Trophoblast cell (in vitro differentiated cells and primary cell): ENCODE results near the gene SLC38A1.

ENCODE experiments used
- DNase-seq, 2 donors: peaks; one replicate each; pipeline ENCODE4 v3.0.0-alpha.2; 2016
- H2AFZ ChIP-seq: 2 replicates; pipeline ENCODE4 v1.6.1; 2013; ENCODE audit warnings: low read length, moderate library complexity, mild to moderate bottlenecking; ENCODE audit not compliant: insufficient read depth, poor library complexity
- H2AK5ac ChIP-seq: 2 replicates; pipeline ENCODE4 v1.6.1; 2013; ENCODE audit warnings: mild to moderate bottlenecking, low read length
- H2BK120ac ChIP-seq: 2 replicates; pipeline ENCODE4 v1.6.1; 2013; ENCODE audit warnings: low read length, mild to moderate bottlenecking, moderate library complexity; ENCODE audit not compliant: insufficient read depth, poor library complexity
- H2BK12ac ChIP-seq: 2 replicates; pipeline ENCODE4 v1.6.1; 2013; ENCODE audit warnings: mild to moderate bottlenecking, low read length, moderate library complexity
- H2BK5ac ChIP-seq: 2 replicates; pipeline ENCODE4 v1.6.1; 2013; ENCODE audit warnings: low read length, low read depth, moderate library complexity, mild to moderate bottlenecking; ENCODE audit not compliant: poor library complexity
- H3K14ac ChIP-seq: 2 replicates; pipeline ENCODE4 v1.6.1; 2013; ENCODE audit warnings: mild to moderate bottlenecking, low read length
- H3K18ac ChIP-seq: 2 replicates; pipeline ENCODE4 v1.6.1; 2013; ENCODE audit warnings: mild to moderate bottlenecking, low read length
- H3K23ac ChIP-seq: 2 replicates; pipeline ENCODE4 v1.6.1; 2013; ENCODE audit warnings: low read length
- H3K27ac ChIP-seq: 2 replicates; pipeline ENCODE4 v1.5.1; 2013; ENCODE audit warnings: low read depth, mild to moderate bottlenecking, inconsistent platforms, low read length, moderate library complexity
- H3K27me3 ChIP-seq: 2 replicates; pipeline ENCODE4 v1.6.1; 2013; ENCODE audit warnings: inconsistent platforms, mild to moderate bottlenecking, low read length, moderate library complexity; ENCODE audit not compliant: insufficient read depth
- H3K36me3 ChIP-seq, 2 experiments: 1 replicate in 1 of 2; 2 replicates in 1 of 2; pipeline ENCODE4 v1.6.1; 2013; ENCODE audit warnings: low read length in 2 of 2, mild to moderate bottlenecking in 2 of 2, moderate library complexity in 1 of 2; ENCODE audit not compliant: insufficient read depth in 2 of 2, control insufficient read depth in 1 of 2
- H3K4ac ChIP-seq: 2 replicates; pipeline ENCODE4 v1.6.1; 2013; ENCODE audit warnings: low read depth, mild to moderate bottlenecking, low read length, moderate library complexity
- H3K4me1 ChIP-seq, 2 experiments: 1 replicate in 1 of 2; 2 replicates in 1 of 2; pipeline ENCODE4 v1.6.1; 2013; ENCODE audit warnings: low read length in 2 of 2, mild to moderate bottlenecking in 2 of 2, moderate library complexity in 1 of 2; ENCODE audit not compliant: insufficient read depth in 2 of 2, control insufficient read depth in 1 of 2
- H3K4me2 ChIP-seq: 2 replicates; pipeline ENCODE4 v1.6.1; 2013; ENCODE audit warnings: inconsistent platforms, mild to moderate bottlenecking, low read length, moderate library complexity
- H3K4me3 ChIP-seq: 2 replicates; pipeline ENCODE4 v1.5.1; 2013; ENCODE audit warnings: mild to moderate bottlenecking, low read depth, low read length, inconsistent platforms
- H3K79me1 ChIP-seq: one replicate; pipeline ENCODE4 v1.6.1; 2013; ENCODE audit warnings: low read length
- H3K79me2 ChIP-seq: 2 replicates; pipeline ENCODE4 v1.6.1; 2013; ENCODE audit warnings: low read length, mild to moderate bottlenecking; ENCODE audit not compliant: control insufficient read depth, insufficient read depth, poor library complexity
- H3K9ac ChIP-seq: 2 replicates; pipeline ENCODE4 v1.6.1; 2013; ENCODE audit warnings: mild to moderate bottlenecking, low read length
- H3K9me3 ChIP-seq: 2 replicates; pipeline ENCODE4 v1.6.1; 2013; ENCODE audit warnings: low read depth, mild to moderate bottlenecking, control low read depth, inconsistent platforms, low read length; ENCODE audit not compliant: insufficient read depth
- H4K12ac ChIP-seq: 2 replicates; pipeline ENCODE4 v1.6.1; 2013; ENCODE audit warnings: low read depth, mild to moderate bottlenecking, low read length, moderate library complexity
- H4K8ac ChIP-seq: 2 replicates; pipeline ENCODE4 v1.6.1; 2013; ENCODE audit warnings: low read depth, mild to moderate bottlenecking, low read length, moderate library complexity
- H4K91ac ChIP-seq: one replicate; pipeline ENCODE4 v1.6.1; 2013; ENCODE audit warnings: low read depth, mild to moderate bottlenecking, low read length, moderate library complexity
- WGBS: extraction: QIAGEN DNeasy Blood & Tissue Kit; methylation state at CpG from one replicate; pipeline ENCODE4 v1.1.7; 2013; ENCODE audit warnings: missing lambda C conversion rate; ENCODE audit not compliant: insufficient read length, insufficient coverage; ENCODE audit errors: extremely low coverage; 5-methylcytosine and 5-hydroxymethylcytosine counted together

SLC38A1 gene

GRCh38 chr12:46179693-46180452 is 89.0 kb downstream of the SLC38A1 start:
- Histone ChIP-seq H3K27ac (no peak overlapping the region), H3K27me3 (no peaks in the 10 kb centered on the region), H3K4ac (no peak overlapping the region), H2BK120ac (no peak overlapping the region), H3K79me2 (no peaks in the 10 kb centered on the region), H3K18ac (no peak overlapping the region), H3K4me1 (peaks cover 0 to 3% of the 10 kb centered on the region in 2 experiments), H3K23ac (no peak overlapping the region), H3K9me3 (no peaks in the 10 kb centered on the region), H3K4me2 (no peak overlapping the region), H2BK5ac (no peak overlapping the region), H3K79me1 (peaks cover 4% of the 10 kb centered on the region), H3K36me3 (peaks cover 1 to 2% of the 10 kb centered on the region in 2 experiments), H3K9ac (no peak overlapping the region), H2BK12ac (no peak overlapping the region), H4K12ac (no peak overlapping the region), H4K91ac (no peak overlapping the region), H4K8ac (no peak overlapping the region), H3K14ac (no peak overlapping the region), H2AFZ (no peak overlapping the region), H3K4me3 (no peak overlapping the region), H2AK5ac (no peak overlapping the region)
- no peak for DNase-seq
- WGBS = no CpG with 5 or more reads among the region's 7 CpGs

- no peak overlapping the region for H3K4ac ChIP-seq
- H2AFZ ChIP-seq = peak overlapping the region; percentile 23
- no CpG with 5 or more reads among the region's 5 CpGs for WGBS
- peaks cover 4% of the 10 kb centered on the region for H3K79me1 ChIP-seq
- no peak overlapping the region for H2BK5ac ChIP-seq
- no peak overlapping the region for H2BK120ac ChIP-seq
- no peak for DNase-seq
- peaks cover 2 to 3% of the 10 kb centered on the region in 2 experiments for H3K4me1 ChIP-seq
- no peaks in the 10 kb centered on the region for H3K9me3 ChIP-seq
- no peaks in the 10 kb centered on the region for H3K79me2 ChIP-seq
- peak overlapping the region; percentile 53 for H3K14ac ChIP-seq
- H3K18ac ChIP-seq = peak overlapping the region; percentile 49
- H3K36me3 ChIP-seq = peaks cover 1 to 2% of the 10 kb centered on the region in 2 experiments
- no peak overlapping the region for H3K4me3 ChIP-seq
- H3K4me2 ChIP-seq = no peak overlapping the region
- H4K91ac ChIP-seq = no peak overlapping the region
- no peak overlapping the region for H4K8ac ChIP-seq
- H2AK5ac ChIP-seq = peak overlapping the region; percentile 35
- no peaks in the 10 kb centered on the region for H3K27me3 ChIP-seq
- no peak overlapping the region for H3K23ac ChIP-seq
- H4K12ac ChIP-seq = no peak overlapping the region
- H3K27ac ChIP-seq = no peak overlapping the region
- no peak overlapping the region for H2BK12ac ChIP-seq
- H3K9ac ChIP-seq = no peak overlapping the region
These were observed 90.8 kb downstream of the SLC38A1 start for GRCh38 chr12:46177837-46178608.

GRCh38 chr12:46177025-46177424 is 91.8 kb downstream of the SLC38A1 start:
- Histone ChIP-seq H2BK120ac (no peak overlapping the region), H3K27me3 (no peaks in the 10 kb centered on the region), H4K12ac (no peak overlapping the region), H3K4me1 (peaks cover 2 to 3% of the 10 kb centered on the region in 2 experiments), H2BK5ac (no peak overlapping the region), H3K9me3 (no peaks in the 10 kb centered on the region), H4K91ac (no peak overlapping the region), H2AFZ (no peak overlapping the region), H4K8ac (no peak overlapping the region), H3K23ac (no peak overlapping the region), H3K4me2 (no peak overlapping the region), H3K4ac (no peak overlapping the region), H3K9ac (no peak overlapping the region), H3K27ac (no peak overlapping the region), H3K18ac (no peak overlapping the region), H2BK12ac (no peak overlapping the region), H3K4me3 (no peak overlapping the region), H3K36me3 (peaks cover 1 to 2% of the 10 kb centered on the region in 2 experiments), H3K14ac (no peak overlapping the region), H2AK5ac (no peak overlapping the region), H3K79me1 (peaks cover 4% of the 10 kb centered on the region), H3K79me2 (no peaks in the 10 kb centered on the region)
- no peak for DNase-seq
- no CpG with 5 or more reads among the region's 3 CpGs for WGBS

GRCh38 chr12:46174919-46175318 is 93.9 kb downstream of the SLC38A1 start:
- no peak overlapping the region for H3K14ac ChIP-seq
- no peaks in the 10 kb centered on the region for H3K27me3 ChIP-seq
- H3K79me1 ChIP-seq = peaks cover 4% of the 10 kb centered on the region
- H2AFZ ChIP-seq = no peak overlapping the region
- no peak overlapping the region for H3K23ac ChIP-seq
- no peak overlapping the region for H2AK5ac ChIP-seq
- no peak overlapping the region for H2BK5ac ChIP-seq
- no peak overlapping the region for H4K12ac ChIP-seq
- no peak overlapping the region for H3K4me3 ChIP-seq
- H3K4me1 ChIP-seq = peaks cover 2 to 3% of the 10 kb centered on the region in 2 experiments
- H3K18ac ChIP-seq = no peak overlapping the region
- H3K79me2 ChIP-seq = no peaks in the 10 kb centered on the region
- H3K4ac ChIP-seq = no peak overlapping the region
- H3K9ac ChIP-seq = no peak overlapping the region
- H2BK12ac ChIP-seq = no peak overlapping the region
- WGBS = no CpG with 5 or more reads among the region's 8 CpGs
- H4K91ac ChIP-seq = no peak overlapping the region
- no peak overlapping the region for H3K4me2 ChIP-seq
- no peak for DNase-seq
- H3K27ac ChIP-seq = no peak overlapping the region
- no peaks in the 10 kb centered on the region for H3K9me3 ChIP-seq
- H3K36me3 ChIP-seq = peaks cover 0 to 2% of the 10 kb centered on the region in 2 experiments
- H4K8ac ChIP-seq = no peak overlapping the region
- H2BK120ac ChIP-seq = no peak overlapping the region
